Measurements from ENCODE around the gene TYMS.
A peak's percentile ranks its signal among the peaks of the same experiment; 100 is the strongest.

TYMS gene

DNA sequence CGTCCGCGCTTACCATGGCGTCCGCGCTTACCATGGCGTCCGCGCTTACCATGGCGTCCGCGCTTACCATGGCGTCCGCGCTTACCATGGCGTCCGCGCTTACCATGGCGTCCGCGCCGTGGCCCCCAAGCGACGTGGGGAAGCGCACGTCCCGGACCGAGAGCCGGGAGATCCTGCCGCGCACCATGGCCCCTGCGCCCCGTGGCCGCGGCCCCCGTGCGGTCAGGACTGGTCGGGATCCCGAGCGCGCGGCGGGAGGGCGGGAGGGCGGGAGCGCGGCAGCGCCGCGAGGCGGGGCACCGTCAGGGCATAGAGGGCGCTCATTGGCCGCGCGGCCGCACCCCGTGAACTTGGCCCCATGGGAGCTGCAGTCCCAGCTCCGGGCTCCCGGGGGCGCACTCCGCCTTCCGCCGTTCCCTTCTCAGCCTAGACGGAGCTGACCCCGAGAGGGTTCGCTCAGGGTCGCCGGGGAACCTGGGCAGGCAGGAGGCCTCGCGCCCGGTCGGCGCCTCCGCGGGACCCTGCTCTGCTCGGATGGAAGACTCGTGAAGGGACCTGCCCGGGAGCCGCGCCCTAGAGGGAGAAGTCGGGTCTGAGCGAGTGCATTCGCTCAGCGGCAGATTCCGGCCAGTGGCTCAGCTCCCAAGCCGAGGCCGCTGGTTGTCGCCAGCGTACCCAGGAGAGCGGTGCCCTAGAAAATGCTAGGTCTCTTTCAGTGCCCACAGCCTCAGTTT lies 55.1 kb downstream of the TYMS start, which contains the start of gene ENOSF1:
TSS of gene ENOSF1 (minus strand) at position 230 of the 734 bp plus-strand sequence. CDS start at position 187, 43 bp downstream.
- peak; percentile 84 for DNase-seq (ENCODE audit: low read depth)

- no peak for DNase-seq (ENCODE audit: low read depth)
Measured at GRCh38 chr18:713135-713490, 55.7 kb downstream of the TYMS start.

- DNase-seq (ENCODE audit: low read depth): peak; percentile 87
Measured at GRCh38 chr18:715626-716025, 58.2 kb downstream of the TYMS start.

DNA sequence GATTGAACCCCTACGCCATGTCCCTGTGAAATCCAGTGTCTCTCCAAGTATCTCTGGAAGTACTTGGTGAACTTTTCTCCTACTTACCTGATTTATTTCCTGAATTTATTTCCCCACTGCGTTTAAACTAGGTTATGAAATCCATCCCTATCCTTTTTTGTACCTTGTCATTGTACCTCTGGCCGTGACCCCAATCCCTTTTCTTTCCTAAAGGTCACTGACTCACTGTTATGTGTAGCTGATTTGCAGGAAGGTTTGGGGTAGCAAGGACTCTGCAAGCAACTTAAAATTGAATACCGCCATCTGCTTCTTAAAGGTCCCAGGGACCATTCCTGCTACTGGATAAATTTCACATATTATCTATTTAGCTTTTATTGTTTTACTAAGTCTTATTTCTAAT lies 59.5 kb downstream of the TYMS start:
- no peak for DNase-seq (ENCODE audit: low read depth)

Data from ELR (cell line).